SK-N-MC (cell line): ENCODE data around the gene CLDN6.

ENCODE experiments used
- DNase-seq: peaks from one replicate; pipeline ENCODE4 v3.0.0-alpha.2; 2011; ENCODE audit warnings: low read depth, low spot score
- H3K27ac ChIP-seq: fragments of 200-600 bp; sonication (generic); 2 replicates; pipeline ENCODE4 v1.5.1; 2016; ENCODE audit warnings: mixed run types
- H3K36me3 ChIP-seq: fragments of 200-600 bp; sonication (generic); 2 replicates; pipeline ENCODE4 v1.6.1; 2017; ENCODE audit warnings: antibody characterized with exemption, low read length, mixed read lengths; ENCODE audit not compliant: insufficient read depth
- H3K4me3 ChIP-seq: fragments of 200-600 bp; sonication (generic); 2 replicates; pipeline ENCODE4 v1.5.1; 2016
- H3K9ac ChIP-seq: fragments of 200-600 bp; sonication (generic); 2 replicates; pipeline ENCODE4 v1.8.0; 2017; ENCODE audit warnings: mixed run types, mixed read lengths; ENCODE audit not compliant: insufficient read length
- H3K9me3 ChIP-seq: fragments of 200-600 bp; sonication (generic); 2 replicates; pipeline ENCODE4 v1.6.1; 2017; ENCODE audit warnings: low read depth, mild to moderate bottlenecking, antibody characterized with exemption, low read length, moderate library complexity, mixed read lengths
- EZH2 ChIP-seq: fragments of 200-600 bp; sonication (generic); IDR thresholded peaks from one replicate; pipeline ENCODE4 v1.6.1; 2017; ENCODE audit warnings: antibody characterized with exemption
- FOXP2 ChIP-seq: optimal IDR thresholded peaks from 2 replicates; pipeline ENCODE3; 2011; ENCODE audit warnings: mild to moderate bottlenecking, moderate library complexity; ENCODE audit not compliant: insufficient read depth; ENCODE audit errors: extremely low read length, control extremely low read depth
- POLR2AphosphoS5 ChIP-seq: IDR thresholded peaks from 2 replicates; pipeline ENCODE4 v1.6.1; 2012; ENCODE audit warnings: mild to moderate bottlenecking, low read depth, low read length, borderline replicate concordance

The CLDN6 gene

DNA sequence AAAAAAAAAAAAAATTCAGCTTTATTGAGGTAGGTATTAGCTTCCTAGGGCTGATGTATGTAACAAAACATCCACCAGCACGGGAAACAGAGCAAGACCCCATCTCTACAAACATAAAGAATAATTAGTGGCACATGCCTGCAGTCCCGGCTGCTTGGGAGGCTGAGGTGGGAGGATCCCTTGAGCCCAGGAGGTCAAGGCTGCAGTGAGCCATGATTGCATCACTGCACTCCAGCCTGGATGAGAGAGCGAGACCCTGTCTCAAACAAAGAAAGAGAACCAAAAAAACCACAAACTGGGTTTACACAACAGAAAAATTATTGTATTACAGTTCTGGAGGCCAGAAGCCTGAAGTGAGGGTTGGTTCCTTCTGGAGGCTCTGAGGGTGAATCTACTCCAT lies 24.4 kb upstream of the CLDN6 start:
- no peak for DNase-seq

DNA sequence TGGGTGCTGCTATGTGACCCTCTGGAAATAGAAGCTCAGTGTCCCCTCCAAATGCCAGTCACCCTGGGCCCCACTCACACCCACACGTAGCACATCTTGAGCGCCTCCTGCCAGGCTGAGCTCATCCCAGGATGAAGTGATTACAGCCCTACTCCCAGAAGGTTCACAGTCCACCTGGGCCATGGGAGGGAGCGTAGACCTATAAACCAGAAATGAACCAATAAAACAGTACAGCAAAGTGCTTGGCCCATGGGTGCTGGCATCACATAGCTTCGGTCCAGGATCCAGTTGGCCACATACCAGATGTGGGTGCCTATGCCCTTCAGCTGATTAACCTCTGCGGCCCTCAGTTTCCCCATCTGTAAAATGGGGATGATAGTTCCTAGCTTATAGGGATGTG lies 20.9 kb upstream of the CLDN6 start:
- TF ChIP-seq FOXP2 (no peak), POLR2AphosphoS5 (no peak), EZH2 (no peak)
- no peak overlapping the region for H3K4me3 ChIP-seq
- no peak for DNase-seq
- no peak overlapping the region for H3K27ac ChIP-seq
- H3K36me3 ChIP-seq: no peaks in the 10 kb centered on the region
- H3K9me3 ChIP-seq: no peaks in the 10 kb centered on the region
- H3K9ac ChIP-seq: no peak overlapping the region

More for the DNA sequence above, 24.4 kb upstream of the CLDN6 start:
- H3K9ac ChIP-seq: no peak overlapping the region
- no peaks in the 10 kb centered on the region for H3K9me3 ChIP-seq
- no peak overlapping the region for H3K4me3 ChIP-seq
- TF ChIP-seq FOXP2: no peak
- TF ChIP-seq EZH2: no peak
- no peak for TF ChIP-seq POLR2AphosphoS5
- no peaks in the 10 kb centered on the region for H3K36me3 ChIP-seq
- H3K27ac ChIP-seq: no peak overlapping the region

DNA sequence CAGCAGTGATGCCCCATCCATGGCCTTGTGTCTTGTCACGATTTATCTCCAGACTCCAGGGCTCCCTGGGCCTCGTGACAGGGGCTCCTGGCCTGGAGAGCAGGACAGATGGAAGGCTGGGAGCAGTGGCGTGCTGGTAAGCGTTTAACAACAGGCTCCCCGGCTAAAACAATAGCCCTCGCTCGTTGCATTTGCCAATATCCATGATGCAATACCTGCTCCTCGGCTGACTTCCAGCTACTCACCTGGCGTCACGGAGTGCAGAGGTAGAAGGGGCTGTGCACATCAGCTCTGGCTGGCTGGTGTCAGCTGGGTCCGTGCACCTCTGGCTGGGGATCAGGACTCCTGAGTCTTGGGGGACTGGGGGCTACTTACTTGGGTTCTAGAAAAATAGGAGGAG lies 20.3 kb upstream of the CLDN6 start:
- no peak overlapping the region for H3K9ac ChIP-seq
- TF ChIP-seq EZH2: no peak
- no peak for TF ChIP-seq FOXP2
- no peak for TF ChIP-seq POLR2AphosphoS5
- H3K27ac ChIP-seq: no peak overlapping the region
- H3K4me3 ChIP-seq: no peak overlapping the region
- H3K36me3 ChIP-seq: no peaks in the 10 kb centered on the region
- no peak for DNase-seq
- H3K9me3 ChIP-seq: no peaks in the 10 kb centered on the region

DNA sequence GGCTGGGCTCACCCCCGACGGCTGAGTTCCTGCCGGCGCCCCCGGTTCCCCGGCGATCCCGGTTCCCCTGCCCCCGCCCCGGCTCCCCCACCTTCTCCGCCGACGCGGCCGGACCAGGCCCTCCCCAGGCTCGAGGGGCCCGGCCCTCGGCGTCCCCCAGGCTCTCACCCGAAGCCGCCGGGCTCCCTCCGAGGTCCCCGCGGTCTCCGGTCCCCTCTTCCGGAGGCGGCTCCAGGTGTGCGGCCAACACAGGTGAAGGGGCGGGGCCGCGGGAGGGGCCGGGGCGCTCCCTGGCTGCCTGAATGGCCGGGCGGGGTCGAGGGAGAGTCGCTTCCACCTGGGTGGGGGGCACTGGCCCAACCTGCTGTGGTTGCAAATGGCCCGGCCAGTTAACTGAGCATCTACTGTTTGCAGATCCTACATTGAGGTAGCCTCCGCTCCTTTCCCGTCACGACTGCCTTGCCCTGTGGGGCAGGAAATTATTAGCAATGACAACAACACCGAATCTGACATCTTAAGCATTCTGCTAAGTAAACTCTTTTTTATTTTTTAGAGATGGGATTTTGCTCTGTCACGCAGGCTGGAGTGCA lies 18.8 kb upstream of the CLDN6 start, which contains the start of gene BICDL2:
BICDL2 (minus strand) TSS at position 219 of the 590 bp plus-strand sequence. CDS start 1,448 bp downstream, outside the sequence.
- H3K9me3 ChIP-seq: no peaks in the 10 kb centered on the region
- TF ChIP-seq EZH2: no peak
- TF ChIP-seq POLR2AphosphoS5: no peak
- no peak for TF ChIP-seq FOXP2
- H3K9ac ChIP-seq: no peak within 1 kb of the TSS
- H3K27ac ChIP-seq: no peak within 1 kb of the TSS
- DNase-seq: no peak
- H3K36me3 ChIP-seq: no peaks in the 10 kb centered on the region
- no peak within 1 kb of the TSS for H3K4me3 ChIP-seq

DNA sequence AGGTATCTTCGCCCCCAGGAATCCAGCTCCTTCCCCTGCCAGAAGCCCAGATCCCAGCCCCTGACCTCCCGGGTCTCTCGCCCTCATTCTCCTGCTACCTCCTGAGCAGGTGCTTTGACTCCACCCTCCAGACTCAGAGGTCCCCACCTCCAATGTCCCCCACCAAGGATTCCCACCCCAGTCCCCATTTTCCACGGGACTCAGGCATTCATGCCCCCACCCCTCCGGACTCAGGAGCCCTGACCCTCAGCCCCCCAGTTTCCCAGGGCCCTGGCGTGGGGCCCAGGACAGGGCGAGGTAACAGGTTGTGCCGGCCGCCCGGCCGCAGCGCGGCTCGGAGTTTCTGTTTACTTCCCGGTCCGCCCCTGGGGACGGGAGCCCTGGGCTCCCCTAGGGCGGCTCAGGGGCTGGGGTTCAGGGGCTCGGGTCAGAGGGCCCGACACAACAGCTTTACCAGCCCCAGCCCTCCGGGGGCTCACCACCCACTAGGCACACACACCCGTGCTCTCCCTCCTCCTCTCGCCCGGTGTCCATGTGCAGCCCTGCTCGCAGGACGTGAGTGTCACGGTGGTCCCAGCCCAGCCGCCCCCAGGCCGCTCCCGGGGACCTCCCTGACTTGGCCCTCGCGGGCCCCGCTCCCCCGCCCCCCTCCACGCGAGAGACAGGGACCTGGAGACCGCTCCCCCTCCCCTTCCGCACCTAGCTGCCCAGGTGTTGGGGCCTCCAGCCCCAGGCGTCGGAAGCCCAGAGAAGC lies 18.2 kb upstream of the CLDN6 start:
- no peak for DNase-seq
- no peaks in the 10 kb centered on the region for H3K36me3 ChIP-seq
- H3K4me3 ChIP-seq: no peak overlapping the region
- H3K9me3 ChIP-seq: no peaks in the 10 kb centered on the region
- H3K9ac ChIP-seq: no peak overlapping the region
- H3K27ac ChIP-seq: no peak overlapping the region
- TF ChIP-seq FOXP2 (no peak), EZH2 (peak; percentile 30)

DNA sequence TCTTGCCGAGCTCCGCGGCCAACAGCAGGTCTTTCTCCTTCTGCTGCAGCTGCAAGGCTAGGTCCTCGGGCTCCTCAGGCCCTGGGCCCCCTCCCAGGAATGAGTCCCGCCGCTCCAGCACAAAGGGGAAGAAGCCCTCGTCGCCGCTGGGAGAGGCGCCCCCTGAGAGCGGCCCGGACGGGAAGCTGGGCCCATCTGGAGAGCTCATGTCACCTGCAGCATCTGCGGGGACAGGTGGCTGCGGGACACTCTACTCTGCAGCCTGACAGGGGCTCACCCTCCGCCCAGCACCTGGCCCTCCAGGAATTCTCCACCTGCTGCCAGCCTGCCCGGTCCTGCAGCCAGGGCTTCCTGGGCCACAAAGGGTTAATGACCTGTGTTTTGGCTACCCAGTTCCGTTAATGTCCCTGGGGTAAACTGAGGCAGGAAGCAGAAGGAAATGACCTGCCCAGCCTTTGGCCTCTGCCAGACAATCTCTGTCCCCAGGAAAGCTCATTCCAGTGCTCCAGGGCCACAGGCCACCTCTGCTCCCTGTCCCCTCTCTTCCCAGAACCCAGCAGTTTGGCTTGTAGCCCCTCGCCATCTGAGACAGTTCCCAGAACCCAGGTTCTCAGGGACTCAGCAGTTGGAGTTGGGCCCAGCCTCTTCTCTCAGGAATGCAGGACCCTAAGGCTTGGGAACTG lies 17.4 kb upstream of the CLDN6 start:
- no peak overlapping the region for H3K4me3 ChIP-seq
- DNase-seq: no peak
- no peak overlapping the region for H3K9ac ChIP-seq
- no peak overlapping the region for H3K27ac ChIP-seq
- TF ChIP-seq FOXP2 (no peak), POLR2AphosphoS5 (no peak), EZH2 (no peak)
- H3K36me3 ChIP-seq: no peaks in the 10 kb centered on the region
- H3K9me3 ChIP-seq: no peaks in the 10 kb centered on the region

DNA sequence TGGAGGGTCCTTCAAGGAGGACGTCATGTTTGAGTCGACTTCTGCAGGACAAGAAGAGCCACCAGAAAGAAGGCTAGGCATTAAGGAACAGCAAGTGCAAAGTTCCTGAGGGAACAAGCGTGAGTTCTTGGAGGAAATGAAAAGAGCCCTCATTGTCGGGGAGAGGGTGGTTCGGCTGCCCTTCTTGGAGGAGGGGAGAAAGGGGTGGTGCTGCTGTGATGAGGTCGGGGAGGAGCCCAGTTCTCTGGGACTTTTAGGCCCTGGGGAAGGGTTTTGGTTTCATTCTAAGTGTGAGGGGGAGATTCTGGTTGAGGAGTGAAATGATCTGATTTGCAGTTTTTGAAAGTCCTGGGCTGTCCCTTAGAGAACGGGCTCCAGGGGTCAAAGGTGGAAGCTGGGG lies 14.6 kb upstream of the CLDN6 start:
- Histone ChIP-seq H3K9me3 (no peaks in the 10 kb centered on the region), H3K9ac (no peak overlapping the region), H3K27ac (no peak overlapping the region), H3K36me3 (no peaks in the 10 kb centered on the region), H3K4me3 (no peak overlapping the region)
- DNase-seq: no peak
- TF ChIP-seq EZH2 (no peak), POLR2AphosphoS5 (no peak)

DNA sequence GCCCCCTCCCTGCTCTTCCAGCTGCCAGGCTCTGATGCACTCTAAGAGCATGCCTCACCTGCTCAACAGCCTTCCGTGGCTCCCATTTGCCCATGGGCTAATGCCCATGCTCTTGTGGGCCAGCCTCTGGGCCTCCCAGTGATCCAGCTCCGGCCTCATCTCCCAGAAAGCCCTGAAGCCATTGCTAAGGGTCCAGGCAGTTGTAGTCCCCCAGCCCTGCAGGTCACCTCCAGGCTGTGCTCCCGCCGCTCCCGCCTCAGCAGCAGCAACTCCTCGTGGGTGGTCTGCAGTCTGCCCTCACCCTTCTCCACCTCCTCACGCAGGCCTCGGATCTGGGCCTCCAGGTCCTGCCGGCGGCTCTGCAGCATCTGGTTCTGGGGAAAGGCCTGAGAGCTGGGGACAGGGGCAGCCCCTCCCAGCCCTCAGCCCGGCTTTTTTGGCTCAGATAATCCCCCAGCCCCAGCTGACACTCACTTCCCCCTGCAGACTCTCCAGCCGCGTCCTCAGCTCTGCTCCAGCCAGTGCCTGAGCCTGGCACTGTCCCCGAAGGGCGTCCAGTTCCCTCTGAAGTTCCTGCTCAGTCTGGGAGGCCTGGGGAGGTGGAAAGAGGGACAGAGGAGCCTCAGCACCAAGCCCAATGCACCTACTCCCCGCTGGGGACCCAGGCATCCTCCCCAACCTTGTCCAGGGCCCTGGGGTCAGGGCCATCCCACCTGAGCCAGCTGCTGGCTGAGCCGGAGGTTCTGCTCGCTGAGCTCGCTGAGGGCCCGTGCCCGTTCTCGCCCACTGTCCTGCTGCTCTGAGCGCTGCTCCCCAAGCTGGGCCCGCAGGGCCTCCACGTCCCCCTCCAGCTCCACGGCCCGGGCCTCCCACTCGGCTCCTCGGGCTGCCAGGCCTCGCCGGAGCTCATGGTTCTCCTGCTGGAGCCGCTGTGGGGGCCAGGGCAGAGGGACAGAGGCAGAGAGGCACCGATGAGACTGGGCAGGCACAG lies 12.5 kb upstream of the CLDN6 start:
- no peak for DNase-seq

More for the DNA sequence above, 12.5 kb upstream of the CLDN6 start:
- H3K4me3 ChIP-seq: no peak overlapping the region; the same call in 1 of the 2 replicates
- no peak overlapping the region for H3K9ac ChIP-seq
- TF ChIP-seq FOXP2 (no peak), EZH2 (no peak), POLR2AphosphoS5 (no peak)
- H3K36me3 ChIP-seq: peaks cover 15% of the 10 kb centered on the region; the same call in 1 of the 2 replicates
- H3K9me3 ChIP-seq: no peaks in the 10 kb centered on the region
- no peak overlapping the region for H3K27ac ChIP-seq
